Adrenal gland (tissue), 12 donors: Measurements from ENCODE around the gene DHPS. TPM values are rescaled to one million over a fixed set of nuclear protein-coding genes. Genes with fewer than 3 reads are reported as not detected.

Experiments
- DNase-seq, 7 donors: peaks; one replicate each; pipeline ENCODE4 v3.0.0-alpha.2; 2019 to 2020
- H3K27ac ChIP-seq, 5 donors: fragments of 200-600 bp; sonication (generic) in 4 of 5; 1 replicate in 3 of 5; 2 replicates in 2 of 5; pipeline versions ENCODE4 v1.5.1 to v1.8.0; 2016 to 2020; ENCODE audit warnings: mild to moderate bottlenecking in 1 of 5
- H3K27me3 ChIP-seq: fragments of 200-600 bp; 2 replicates; pipeline ENCODE4 v1.8.0; 2021
- H3K36me3 ChIP-seq, 2 donors: fragments of 200-600 bp; replicated peaks in 1 of 2; 1 replicate in 1 of 2; 2 replicates in 1 of 2; pipeline versions ENCODE4 v1.5.1 to v1.8.0; 2018 to 2022
- H3K4me1 ChIP-seq, 2 donors: fragments of 200-600 bp; replicated peaks in 1 of 2; 1 replicate in 1 of 2; 2 replicates in 1 of 2; pipeline versions ENCODE4 v1.5.1 to v1.8.0; 2018 to 2021
- H3K4me3 ChIP-seq, 4 donors: fragments of 200-600 bp; sonication (generic) in 3 of 4; one replicate each; pipeline ENCODE4 v1.5.1; 2016 to 2018
- H3K9me3 ChIP-seq, 3 donors: fragments of 200-600 bp; sonication (generic) in 1 of 3; replicated peaks in 1 of 3; 1 replicate in 2 of 3; 2 replicates in 1 of 3; pipeline versions ENCODE4 v1.5.1 to v1.8.0; 2016 to 2021
- POLR2A ChIP-seq, 2 donors: fragments of 450-650 bp; IDR thresholded peaks; one replicate each; pipeline ENCODE4 v1.6.1; 2017; ENCODE audit warnings: antibody characterized with exemption in 2 of 2, mild to moderate bottlenecking in 2 of 2, moderate library complexity in 1 of 2
- WGBS, 4 donors: extraction: QIAGEN DNeasy Blood & Tissue Kit in 2 of 4; methylation state at CpG; one replicate each; pipeline versions ENCODE4 v1.1.5 to v1.1.7; 2013 to 2017; 5-methylcytosine and 5-hydroxymethylcytosine counted together
- intact Hi-C, 2 donors: fragments of 100-400 bp; cut with DNase I; formaldehyde crosslinking; loops; one replicate each; pipeline versions ENCODE4 v1.14.1 to v1.15.0; 2022 to 2023
- polyA plus RNA-seq, 3 donors: library from polyadenylated mRNA; stranded (reverse); fragments of 200-250 nt in 2 of 3; fragments of 350-450 nt in 1 of 3; fragmentation: Illumina TruSeq in 1 of 3; extraction: RNeasy Lipid Tissue Mini Kit (QIAGEN cat#74804) in 1 of 3; gene quantifications; one replicate each; pipeline ENCODE4 v1.2.3, GENCODE V29; 2013 to 2014
- total RNA-seq, 9 donors: library from RNA; depleted of rRNA in 4 of 9; stranded (reverse); fragments of >200 nt in 4 of 9; fragments of 120-200 nt in 1 of 9; fragmentation: NEBNext Ultra II Directional in 1 of 9; extraction: Animal tissue kit (Norgen Biotek cat#: 25700) in 1 of 9; gene quantifications; one replicate each; pipeline versions ENCODE4 v1.1.0 to v1.2.4, GENCODE V29; 2013 to 2023
- TF ChIP-seq, protein P1 (sequence below), 6 experiments: fragments of 450-650 bp in 4 of 6; fragments of 200-600 bp in 2 of 6; sonication (generic) in 1 of 6; IDR thresholded peaks; 1 replicate in 5 of 6; 2 replicates in 1 of 6; pipeline versions ENCODE4 v1.5.1 to v1.8.0; 2016 to 2021; ENCODE audit warnings: antibody characterized with exemption in 6 of 6, mild to moderate bottlenecking in 2 of 6, moderate library complexity in 1 of 6
- donor health status: healthy with polysubstance abuse.
- donor health status: Bipolar disorder and iron deficiency.
- donor health status: DM: yes; HTN: yes; CAD: no.
- donor health status: DM: no; HTN: no; CAD: no.
- donor health status: DM: no; HTN: no; CAD: no.
- donor health status: DM: yes; HTN: yes; CAD: no.

The DHPS gene
- total and polyA plus RNA-seq, 12 donors: 64.5 to 197 (median 124) TPM

DNA sequence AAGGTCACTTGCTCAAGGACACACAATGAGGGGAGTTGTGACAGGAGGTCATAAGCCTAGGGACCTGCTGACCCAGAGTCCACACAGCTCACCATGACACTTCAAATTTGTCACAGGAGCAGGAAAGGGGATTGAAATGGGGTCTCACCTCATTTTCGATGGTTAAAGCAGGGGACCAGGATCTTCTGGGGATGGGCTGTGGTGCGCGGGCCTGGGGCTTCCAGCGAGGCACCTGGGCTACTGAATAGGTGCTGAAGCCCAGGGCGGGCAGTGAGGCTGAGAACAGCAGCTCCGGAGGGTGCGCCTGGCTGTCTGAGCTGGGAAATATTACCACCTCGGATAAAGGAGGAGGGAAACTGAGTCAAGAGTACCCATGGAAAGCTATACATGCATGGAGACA, 26.1 kb downstream of the DHPS start:
- Histone ChIP-seq H3K4me1 (no peaks in the 10 kb centered on the region), H3K36me3 (peaks cover 0 to 32% of the 10 kb centered on the region in 2 donors), H3K27me3 (no peaks in the 10 kb centered on the region), H3K4me3 (no peak overlapping the region), H3K27ac (no peak overlapping the region), H3K9me3 (no peaks in the 10 kb centered on the region)
- no peak for DNase-seq
- intact Hi-C loops: no loop called here
- WGBS, 4 donors: 88 to 94% (median 91%) methylated on average over 8 of the region's 8 CpGs
- no peak for TF ChIP-seq POLR2A (IDR thresholded peaks at IDR 0.05)
- TF ChIP-seq, protein P1, sequence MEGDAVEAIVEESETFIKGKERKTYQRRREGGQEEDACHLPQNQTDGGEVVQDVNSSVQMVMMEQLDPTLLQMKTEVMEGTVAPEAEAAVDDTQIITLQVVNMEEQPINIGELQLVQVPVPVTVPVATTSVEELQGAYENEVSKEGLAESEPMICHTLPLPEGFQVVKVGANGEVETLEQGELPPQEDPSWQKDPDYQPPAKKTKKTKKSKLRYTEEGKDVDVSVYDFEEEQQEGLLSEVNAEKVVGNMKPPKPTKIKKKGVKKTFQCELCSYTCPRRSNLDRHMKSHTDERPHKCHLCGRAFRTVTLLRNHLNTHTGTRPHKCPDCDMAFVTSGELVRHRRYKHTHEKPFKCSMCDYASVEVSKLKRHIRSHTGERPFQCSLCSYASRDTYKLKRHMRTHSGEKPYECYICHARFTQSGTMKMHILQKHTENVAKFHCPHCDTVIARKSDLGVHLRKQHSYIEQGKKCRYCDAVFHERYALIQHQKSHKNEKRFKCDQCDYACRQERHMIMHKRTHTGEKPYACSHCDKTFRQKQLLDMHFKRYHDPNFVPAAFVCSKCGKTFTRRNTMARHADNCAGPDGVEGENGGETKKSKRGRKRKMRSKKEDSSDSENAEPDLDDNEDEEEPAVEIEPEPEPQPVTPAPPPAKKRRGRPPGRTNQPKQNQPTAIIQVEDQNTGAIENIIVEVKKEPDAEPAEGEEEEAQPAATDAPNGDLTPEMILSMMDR (IDR thresholded peaks at IDR 0.05): no peak

DNA sequence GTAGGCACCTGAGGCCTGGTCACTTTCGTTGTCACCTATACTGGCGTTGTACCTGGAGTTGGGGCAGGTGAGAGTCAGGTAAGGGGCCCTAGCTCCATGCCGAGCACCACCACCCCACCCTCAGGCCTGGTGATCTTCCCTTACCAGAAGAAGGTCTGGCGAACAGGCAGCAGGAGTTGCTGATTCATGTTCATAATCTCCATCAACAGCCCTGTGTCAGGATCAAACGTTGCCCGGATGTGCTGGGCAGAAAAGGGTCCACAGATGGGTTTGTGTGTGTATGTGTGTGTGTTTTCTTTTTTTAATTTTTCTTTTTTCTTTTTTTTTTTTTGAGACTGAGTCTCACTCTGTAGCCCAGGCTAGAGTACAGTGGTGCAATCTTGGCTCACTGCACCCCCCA, 29.5 kb downstream of the DHPS start:
- no peak for DNase-seq
- Histone ChIP-seq H3K4me3 (no peak overlapping the region), H3K4me1 (peaks cover 8 to 13% of the 10 kb centered on the region in 2 donors), H3K9me3 (no peaks in the 10 kb centered on the region), H3K27me3 (no peaks in the 10 kb centered on the region), H3K36me3 (peaks cover 0 to 24% of the 10 kb centered on the region in 2 donors), H3K27ac (no peak overlapping the region)
- TF ChIP-seq POLR2A (IDR thresholded peaks at IDR 0.05): no peak
- TF ChIP-seq, protein P1 (IDR thresholded peaks at IDR 0.05): no peak
- intact Hi-C loops: no loop called here
- WGBS, 4 donors: 90 to 93% (median 92%) methylated on average over 6 of the region's 6 CpGs

DNA sequence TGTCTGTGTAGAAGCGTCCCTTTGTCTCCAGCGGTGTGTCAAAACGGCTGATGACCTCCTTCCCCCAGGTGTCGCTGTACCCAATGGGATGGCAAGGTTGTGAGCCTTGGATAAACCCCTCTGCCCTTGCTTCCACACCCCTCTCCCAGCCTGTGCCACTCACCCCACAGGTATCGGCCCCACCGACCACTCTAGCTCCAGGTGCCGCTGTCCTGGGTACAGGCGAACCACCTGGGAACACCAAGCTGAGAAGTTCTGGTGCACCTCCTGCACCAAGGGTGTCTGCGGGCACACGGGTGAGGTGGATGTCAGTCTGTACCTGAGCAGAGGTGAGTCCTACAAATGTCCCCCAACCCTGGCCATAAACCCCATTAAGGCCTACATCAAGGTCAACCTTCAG, 31.7 kb downstream of the DHPS start:
- H3K4me1 ChIP-seq: peaks cover 8 to 13% of the 10 kb centered on the region in 2 donors
- H3K27ac ChIP-seq: no peak overlapping the region
- DNase-seq: no peak
- no peak for TF ChIP-seq POLR2A (IDR thresholded peaks at IDR 0.05)
- TF ChIP-seq, protein P1 (IDR thresholded peaks at IDR 0.05): no peak
- H3K27me3 ChIP-seq: no peaks in the 10 kb centered on the region
- no peak overlapping the region for H3K4me3 ChIP-seq
- 93 to 97% (median 94%) methylated on average over 9 to 10 of the region's 10 CpGs for WGBS, 4 donors
- H3K36me3 ChIP-seq: peaks cover 0 to 8% of the 10 kb centered on the region in 2 donors
- intact Hi-C loops: no loop called here
- H3K9me3 ChIP-seq: no peaks in the 10 kb centered on the region

DNA sequence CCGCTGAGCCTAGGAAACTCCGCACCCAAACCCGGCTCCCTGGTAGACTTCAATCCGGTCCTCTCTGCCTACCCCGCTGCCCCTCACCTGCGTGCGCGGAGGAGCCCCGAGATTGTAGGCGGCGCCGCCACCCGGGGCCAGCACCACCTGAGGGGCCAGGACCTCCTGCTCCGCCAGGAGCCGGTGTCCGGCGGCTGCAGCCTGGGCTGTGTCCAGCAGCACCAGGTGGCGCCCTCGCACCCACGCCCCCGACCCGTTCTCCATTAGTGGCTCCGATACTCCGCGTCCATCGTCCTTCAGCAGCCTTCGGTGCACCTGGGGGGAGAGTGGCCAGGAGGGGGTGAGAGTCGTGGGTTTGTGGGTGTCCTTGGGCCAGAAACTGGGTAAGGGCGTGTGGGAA, 33.6 kb downstream of the DHPS start:
- no peak for TF ChIP-seq POLR2A (IDR thresholded peaks at IDR 0.05)
- TF ChIP-seq, protein P1 (IDR thresholded peaks at IDR 0.05): peak in 3 of 6 experiments; percentile 15 to 37 (median 31)
- peaks cover 8 to 13% of the 10 kb centered on the region in 2 donors for H3K4me1 ChIP-seq
- peak in 3 of 7 donors; percentile 33 to 56 (median 43) for DNase-seq
- H3K27ac ChIP-seq: peak overlapping the region in 1 of 5 donors; percentile 46
- peaks cover 0 to 8% of the 10 kb centered on the region in 2 donors for H3K36me3 ChIP-seq
- peak overlapping the region in 2 of 4 donors; percentile 23 to 57 for H3K4me3 ChIP-seq
- intact Hi-C loops: no loop called here
- no peaks in the 10 kb centered on the region for H3K9me3 ChIP-seq
- 6 to 20% (median 8%) methylated on average over 7 to 29 of the region's 29 CpGs for WGBS, 4 donors
- H3K27me3 ChIP-seq: no peaks in the 10 kb centered on the region
